Measurements from ENCODE around the gene MED13L.

DNA sequence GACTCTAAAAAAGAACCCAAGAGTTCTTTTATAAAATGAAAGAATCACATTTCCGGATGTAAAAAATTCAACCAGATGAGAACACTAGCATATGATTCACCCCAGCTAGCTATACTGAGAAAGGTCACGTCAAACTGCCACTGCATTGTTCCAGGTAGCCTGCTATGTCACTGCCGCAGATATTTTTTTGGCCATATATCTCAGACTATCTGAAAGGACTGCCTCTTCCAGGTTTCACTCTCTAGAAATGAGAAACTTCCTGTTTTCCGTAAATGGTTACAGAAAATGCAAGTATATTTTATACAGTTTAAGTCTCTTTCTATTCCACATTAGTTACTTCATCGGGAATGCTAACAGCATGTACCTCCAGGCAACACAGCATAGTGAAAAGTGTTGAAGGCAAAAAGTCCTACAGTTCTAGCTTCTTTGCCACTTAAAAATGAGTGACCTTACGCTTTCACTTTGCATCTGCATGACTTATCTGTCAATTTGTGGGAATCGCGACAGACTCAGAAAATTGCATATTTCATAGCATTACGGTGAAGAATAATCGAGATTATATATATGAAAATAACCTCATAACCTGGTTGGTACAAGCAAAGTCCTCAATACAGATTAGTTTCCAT is 105.2 kb downstream of the MED13L start:
- TF ChIP-seq, protein P1, sequence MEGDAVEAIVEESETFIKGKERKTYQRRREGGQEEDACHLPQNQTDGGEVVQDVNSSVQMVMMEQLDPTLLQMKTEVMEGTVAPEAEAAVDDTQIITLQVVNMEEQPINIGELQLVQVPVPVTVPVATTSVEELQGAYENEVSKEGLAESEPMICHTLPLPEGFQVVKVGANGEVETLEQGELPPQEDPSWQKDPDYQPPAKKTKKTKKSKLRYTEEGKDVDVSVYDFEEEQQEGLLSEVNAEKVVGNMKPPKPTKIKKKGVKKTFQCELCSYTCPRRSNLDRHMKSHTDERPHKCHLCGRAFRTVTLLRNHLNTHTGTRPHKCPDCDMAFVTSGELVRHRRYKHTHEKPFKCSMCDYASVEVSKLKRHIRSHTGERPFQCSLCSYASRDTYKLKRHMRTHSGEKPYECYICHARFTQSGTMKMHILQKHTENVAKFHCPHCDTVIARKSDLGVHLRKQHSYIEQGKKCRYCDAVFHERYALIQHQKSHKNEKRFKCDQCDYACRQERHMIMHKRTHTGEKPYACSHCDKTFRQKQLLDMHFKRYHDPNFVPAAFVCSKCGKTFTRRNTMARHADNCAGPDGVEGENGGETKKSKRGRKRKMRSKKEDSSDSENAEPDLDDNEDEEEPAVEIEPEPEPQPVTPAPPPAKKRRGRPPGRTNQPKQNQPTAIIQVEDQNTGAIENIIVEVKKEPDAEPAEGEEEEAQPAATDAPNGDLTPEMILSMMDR (IDR thresholded peaks at IDR 0.05): no peak
- TF ChIP-seq POLR2A (IDR thresholded peaks at IDR 0.05): no peak

Measured in testis (tissue), 2 donors.